ENCODE data around the gene KLHL8.
A peak's percentile ranks its signal among the peaks of the same experiment; 100 is the strongest.
"Not testable (repeated sequence)": the region's sequence is repeated elsewhere in the genome, so short reads cannot be mapped to it uniquely, and the experiment has no call there.

Gene KLHL8

DNA sequence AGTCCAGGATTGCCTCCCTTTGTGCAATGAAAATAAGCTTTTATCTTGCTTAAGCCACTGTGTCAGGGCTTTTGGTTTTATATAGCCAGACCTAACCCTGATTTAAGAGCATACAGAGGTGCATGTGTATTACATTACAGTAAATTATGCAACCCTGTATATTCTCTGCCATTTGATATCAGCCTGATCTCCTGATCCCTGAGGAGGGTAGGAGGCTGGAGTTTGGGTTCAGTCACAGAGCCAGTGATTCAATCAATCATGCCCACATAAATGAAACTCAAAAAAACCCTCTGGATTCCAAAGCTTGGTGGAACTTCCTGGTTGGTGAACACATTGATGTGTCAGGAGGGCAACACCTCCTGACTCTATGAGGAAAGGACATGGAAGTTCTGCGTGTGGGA, 7.3 kb upstream of the KLHL8 start:
- no peak for DNase-seq

- no peak for DNase-seq
These were observed 5.5 kb upstream of the KLHL8 start for GRCh38 chr4:87225936-87226335.

DNA sequence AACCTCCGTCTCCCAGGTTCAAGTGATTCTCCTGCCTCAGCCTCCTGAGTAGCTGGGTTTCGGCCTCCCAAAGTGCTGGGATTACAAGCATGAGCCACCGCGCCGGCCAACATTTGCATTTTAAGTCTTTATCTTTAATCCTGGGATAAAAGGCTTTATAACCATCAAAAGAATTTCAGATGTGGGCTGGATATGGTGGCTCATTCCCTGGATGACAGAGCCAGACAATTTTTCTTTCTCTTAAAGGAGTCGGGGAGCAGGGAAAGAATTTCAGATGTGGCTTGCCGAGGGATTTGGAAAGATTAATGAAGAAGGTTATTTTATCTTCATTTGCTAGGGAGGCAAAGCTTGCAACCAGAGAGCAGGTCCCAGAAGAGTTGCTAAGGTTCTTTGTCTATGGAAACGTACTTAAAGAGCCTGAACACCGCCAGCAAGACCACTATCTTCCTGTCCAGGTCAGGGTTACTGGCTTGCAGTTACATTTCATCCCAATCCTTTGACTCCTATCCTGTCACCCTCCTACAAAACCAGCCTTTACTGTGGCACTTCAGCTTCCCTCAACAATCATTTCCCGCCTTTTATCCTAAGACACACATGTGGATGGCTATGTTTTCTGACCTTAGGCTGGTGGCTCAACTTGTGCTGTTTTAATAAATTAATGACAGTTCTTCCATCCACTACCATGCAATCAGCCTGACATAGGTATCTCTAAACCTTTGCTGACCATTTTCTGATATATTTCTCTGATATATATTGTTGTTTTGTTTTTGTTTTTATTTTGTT, 3.9 kb upstream of the KLHL8 start:
- no peak for DNase-seq

DNA sequence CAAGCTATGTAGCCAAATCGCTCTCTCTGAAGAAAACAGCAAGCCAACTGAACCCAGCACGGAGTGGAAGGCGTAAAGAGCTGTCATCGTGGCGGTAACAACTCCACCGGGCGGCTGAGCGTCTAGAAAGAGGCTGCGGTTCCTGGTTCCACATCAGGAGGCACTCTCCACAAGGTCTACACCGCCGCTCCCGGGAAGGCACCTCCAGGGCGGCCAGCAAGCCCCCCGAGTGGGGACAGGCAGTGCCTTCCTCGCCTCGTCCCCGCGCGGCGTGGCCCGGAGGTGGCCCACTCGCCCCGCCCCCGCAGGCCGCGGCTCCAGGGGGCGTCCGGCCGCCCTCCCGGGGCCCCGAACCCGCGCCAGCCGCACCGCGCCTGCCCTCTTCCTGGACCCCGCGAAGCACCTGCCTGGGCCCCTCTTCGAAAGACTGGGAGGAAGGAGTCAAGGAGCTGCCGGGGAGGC, 755 bp downstream of the KLHL8 start:
- peak; percentile 28 for DNase-seq

DNA sequence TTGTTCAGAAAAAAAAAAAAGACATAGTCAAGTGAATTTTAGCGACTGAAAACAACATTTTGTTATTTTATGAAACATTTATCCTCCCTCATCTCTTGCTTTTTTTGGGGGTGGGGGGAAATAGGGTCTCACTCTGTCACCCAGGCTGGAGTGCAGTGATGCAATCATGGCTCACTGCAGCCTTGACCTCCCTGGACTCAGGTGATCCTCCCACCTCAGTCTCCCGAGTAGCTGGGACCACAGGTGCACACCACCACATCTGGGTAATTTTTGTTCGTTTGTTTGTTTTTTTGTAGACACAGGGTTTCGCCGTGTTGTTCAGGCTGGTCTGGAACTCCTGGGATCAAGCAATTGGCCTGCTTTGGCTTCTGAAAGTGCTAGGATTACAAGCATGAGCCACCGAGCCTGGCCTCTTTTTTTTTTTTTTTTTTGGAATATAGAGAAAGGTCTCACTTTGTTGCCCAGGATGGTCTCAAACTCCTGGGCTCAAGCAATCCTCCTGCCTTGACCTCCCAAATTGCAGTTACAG, 3.1 kb downstream of the KLHL8 start:
- DNase-seq, result not testable (repeated sequence)

GRCh38 chr4:87216469-87216868, 3.9 kb downstream of the KLHL8 start:
- no peak for DNase-seq

- no peak for DNase-seq
These were observed 6.9 kb downstream of the KLHL8 start for GRCh38 chr4:87213421-87214075.

- DNase-seq, result no peak
These were observed 9.0 kb downstream of the KLHL8 start for GRCh38 chr4:87211249-87211952.

DNA sequence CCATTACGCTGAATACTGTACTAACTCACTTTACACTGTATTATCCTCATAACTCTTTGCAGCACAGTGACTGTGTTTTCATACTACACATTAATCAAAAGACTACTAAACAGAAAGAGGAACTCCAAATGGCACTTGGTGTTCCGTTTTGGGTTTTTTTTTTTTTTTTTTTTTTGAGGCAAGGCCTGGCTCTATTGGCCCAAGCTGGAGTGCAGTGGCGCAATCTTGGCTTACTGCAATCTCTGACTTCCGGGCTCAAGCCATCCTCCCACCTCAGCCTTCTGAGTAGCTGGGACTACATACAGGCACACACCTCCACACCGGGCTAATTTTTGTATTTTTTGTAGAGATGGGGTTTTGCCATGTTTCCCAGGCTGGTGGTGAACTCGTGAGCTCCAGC, 10.7 kb downstream of the KLHL8 start:
- no peak for DNase-seq

- no peak for DNase-seq
These were observed 11.2 kb downstream of the KLHL8 start for GRCh38 chr4:87209182-87209581.

DNA sequence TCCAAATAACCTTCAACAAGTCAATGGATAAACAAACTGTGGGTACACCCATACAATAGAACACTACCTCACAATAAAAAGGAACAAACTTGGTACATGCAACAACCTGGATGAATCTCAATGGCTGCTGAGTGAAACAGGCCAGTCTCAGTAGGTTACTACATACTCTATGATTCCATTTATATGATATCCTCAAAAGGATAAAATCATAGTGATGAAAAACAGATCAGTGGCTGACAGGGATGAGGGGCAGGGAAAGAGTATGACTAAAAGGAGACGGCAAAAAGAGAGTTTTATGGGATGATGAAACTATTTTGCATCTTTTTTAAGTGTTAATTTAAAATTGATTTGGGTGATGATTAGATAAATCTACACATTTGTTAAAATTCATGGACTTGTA, 15.9 kb downstream of the KLHL8 start:
- DNase-seq, result no peak

DNA sequence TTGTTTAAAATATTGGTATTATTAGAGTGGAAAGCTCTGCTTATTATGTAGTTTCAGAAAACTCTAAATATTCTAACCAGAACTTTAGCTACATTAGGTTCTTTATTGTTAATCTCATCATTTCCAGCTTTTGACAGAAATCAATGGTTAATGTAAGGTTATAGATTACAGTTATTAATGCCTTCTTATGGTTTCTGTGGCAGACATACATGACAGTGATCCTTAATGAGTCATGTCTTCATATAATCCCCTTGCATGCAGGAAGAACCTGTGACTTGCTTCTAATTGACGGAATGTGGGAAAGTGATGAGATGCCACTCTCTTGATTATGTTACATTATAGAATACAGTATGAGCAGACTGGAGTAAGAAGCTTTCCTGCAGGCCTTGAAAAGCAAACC, 23.5 kb downstream of the KLHL8 start:
- DNase-seq, result no peak

GRCh38 chr4:87196146-87196545, 24.3 kb downstream of the KLHL8 start:
- no peak for DNase-seq

DNA sequence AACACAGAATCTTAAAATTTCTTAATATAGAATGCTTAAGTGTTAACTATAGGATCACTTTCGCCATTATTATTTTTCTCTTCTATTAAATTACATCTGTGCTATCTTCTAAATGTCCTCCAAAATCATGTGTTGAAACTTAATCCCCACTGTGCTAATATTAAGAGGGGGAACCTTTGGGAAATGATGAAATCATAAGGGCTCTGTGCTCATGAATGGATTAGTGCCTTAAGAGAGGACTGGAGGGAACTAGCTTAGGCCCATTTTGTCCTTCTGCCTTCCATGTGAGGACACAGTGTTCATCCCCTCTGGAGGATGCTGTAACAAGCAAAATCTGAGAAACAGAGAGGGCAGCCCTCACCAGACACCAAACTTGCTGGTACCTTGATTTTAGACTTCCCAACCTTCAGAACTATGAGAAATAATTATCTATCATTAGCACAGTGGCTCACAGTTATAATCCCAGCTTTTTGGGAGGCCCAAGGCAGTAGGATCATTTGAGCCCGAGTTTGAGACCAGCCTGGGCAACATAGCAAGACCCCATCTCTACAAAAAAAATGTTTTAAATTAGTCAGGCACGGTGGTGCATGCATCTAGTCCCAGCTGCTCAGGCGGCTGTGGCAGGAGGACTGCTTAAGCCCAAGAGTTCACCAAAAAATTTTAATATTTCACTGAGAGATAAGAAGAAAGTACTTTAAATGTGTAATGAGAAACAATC, 26.3 kb downstream of the KLHL8 start:
- DNase-seq, result no peak

DNA sequence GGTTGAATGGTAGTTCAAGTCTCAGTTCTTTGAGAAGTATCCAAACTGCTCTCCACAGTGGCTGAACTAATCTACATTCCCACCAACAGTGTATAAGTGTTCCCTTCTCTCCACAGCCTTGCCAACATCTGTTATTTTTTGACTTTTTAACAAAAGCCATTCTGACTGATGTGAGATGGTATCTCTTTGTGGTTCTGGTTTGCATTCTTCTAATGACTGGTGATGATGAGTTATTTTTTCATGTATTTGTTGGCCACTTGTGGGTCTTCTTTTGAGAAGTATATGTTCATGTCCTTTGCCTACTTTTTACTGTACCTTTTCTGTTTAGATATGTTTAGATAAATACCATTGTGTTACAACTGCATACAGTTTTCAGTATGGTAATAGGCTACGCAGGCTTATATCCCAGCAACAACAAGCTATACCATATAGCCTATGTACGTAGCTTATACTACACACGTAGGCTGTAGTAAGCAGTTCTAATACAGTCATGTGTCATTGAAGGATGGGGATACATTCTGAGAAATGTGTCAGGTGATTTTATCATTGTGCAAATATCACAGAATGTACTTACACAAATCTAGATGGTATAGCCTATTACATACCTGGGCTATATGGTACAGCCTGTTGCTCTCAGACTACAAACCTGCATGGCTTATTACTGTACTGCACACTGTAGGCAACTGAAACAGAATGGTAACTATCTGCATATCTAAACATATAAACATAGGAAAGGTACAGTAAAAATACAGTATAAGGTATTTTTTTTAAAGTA, 28.1 kb downstream of the KLHL8 start:
- no peak for DNase-seq

- no peak for DNase-seq
These were observed 31.5 kb downstream of the KLHL8 start for GRCh38 chr4:87188932-87189331.

DNA sequence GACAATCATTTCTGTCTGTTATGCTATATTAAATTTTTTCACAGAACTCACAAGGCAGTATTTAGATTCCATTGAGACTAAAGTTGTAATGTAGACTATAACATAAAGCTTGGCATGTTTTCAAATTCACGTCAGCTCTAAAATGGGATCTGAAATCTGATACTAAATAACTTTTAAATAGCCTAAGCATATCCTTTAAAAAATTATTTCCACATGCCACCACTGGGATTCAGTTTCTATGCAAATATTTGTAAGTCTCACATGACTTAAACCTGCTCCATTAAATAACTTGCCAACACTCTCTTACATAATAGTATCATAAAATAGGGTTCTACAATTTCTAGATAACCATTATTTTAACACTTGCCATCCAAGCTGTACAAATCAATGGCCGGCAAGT, 32.4 kb downstream of the KLHL8 start:
- peak; percentile 14 for DNase-seq

- DNase-seq, result no peak
These were observed 35.1 kb downstream of the KLHL8 start for GRCh38 chr4:87185146-87185870.

- DNase-seq, result no peak
These were observed 39.7 kb downstream of the KLHL8 start for GRCh38 chr4:87180767-87181166.

DNA sequence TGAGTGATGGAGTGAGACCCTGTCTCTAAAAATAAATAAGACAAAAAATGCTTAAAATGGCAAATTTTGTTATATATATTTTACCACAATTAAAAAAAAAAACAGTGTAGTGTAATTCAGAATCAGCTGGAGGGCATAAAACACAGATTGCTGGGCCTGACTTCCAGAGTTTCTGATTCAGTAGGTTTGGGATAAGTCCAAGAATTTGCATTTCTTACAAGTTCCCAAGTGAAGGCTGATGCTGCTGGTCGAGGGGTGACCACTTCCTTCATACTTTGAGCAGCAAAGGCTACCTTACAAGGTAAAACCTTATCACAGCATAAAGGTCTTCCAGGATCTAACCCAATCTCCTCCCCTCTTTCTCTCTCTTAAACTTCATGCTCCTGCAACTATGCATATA, 40.7 kb downstream of the KLHL8 start:
- no peak for DNase-seq

GRCh38 chr4:87174672-87175071, 45.7 kb downstream of the KLHL8 start:
- no peak for DNase-seq

DNA sequence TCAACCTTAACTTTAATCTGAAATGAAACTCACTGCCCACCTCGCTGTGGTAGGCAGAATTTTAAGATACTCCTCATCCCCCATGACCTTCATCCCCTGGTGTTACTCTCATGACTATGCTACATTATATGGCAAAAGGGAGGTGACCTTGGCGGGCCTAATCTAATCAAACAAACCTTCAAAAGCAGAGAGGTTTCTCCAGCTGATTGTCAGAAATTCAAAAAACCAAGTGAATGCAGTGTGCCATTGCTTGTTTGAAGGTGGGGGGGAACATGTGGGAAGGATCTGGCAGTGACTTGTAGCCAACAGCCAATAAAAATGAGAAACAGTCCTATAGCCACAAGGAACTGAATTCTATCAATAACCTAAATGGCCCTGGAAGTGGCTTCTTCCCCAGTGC, 48.5 kb downstream of the KLHL8 start:
- DNase-seq, result no peak
